OCI-LY7 (cell line): ENCODE data around the gene MXRA8. TPM values are rescaled to one million over a fixed set of nuclear protein-coding genes. Genes with fewer than 3 reads are reported as not detected.
A peak's percentile ranks its signal among the peaks of the same experiment; 100 is the strongest.

Source experiments
- BruUV-seq: library from RNA; stranded (reverse); fragments of 400-500 nt; replicated peaks from 2 replicates; lab custom pipeline; 2021; lab: Mats Ljungman, UMichigan
- CTCF ChIA-PET: fragments of 300-600 bp; sonication (Branson Sonifier 250); formaldehyde crosslinking; loops from one replicate; lab custom pipeline; 2022; ENCODE audit warnings: antibody characterized with exemption; ENCODE audit not compliant: unreplicated experiment; lab: Charles Lee
- POLR2A ChIA-PET: fragments of 300-600 bp; sonication (Branson Sonifier 250); formaldehyde crosslinking; loops from one replicate; lab custom pipeline; 2022; ENCODE audit warnings: antibody characterized with exemption; lab: Charles Lee
- DNase-seq: peaks from one replicate; pipeline ENCODE4 v3.0.0-alpha.2; 2015; ENCODE audit warnings: low spot score
- H2AFZ ChIP-seq: fragments of 200-600 bp; sonication (generic), shearing (Covaris generic); 2 replicates; pipeline ENCODE4 v1.6.1; 2014; ENCODE audit warnings: mild to moderate bottlenecking, antibody characterized with exemption, low read length, moderate library complexity
- H3K27ac ChIP-seq: fragments of 200-600 bp; sonication (generic); 2 replicates; pipeline ENCODE4 v1.5.1; 2014; ENCODE audit warnings: mixed run types, low read depth, mild to moderate bottlenecking, moderate library complexity, low read length, inconsistent platforms; ENCODE audit not compliant: poor library complexity, severe bottlenecking
- H3K36me3 ChIP-seq: fragments of 200-600 bp; sonication (generic); 2 replicates; pipeline ENCODE4 v1.6.1; 2014; ENCODE audit warnings: mild to moderate bottlenecking, antibody characterized with exemption, low read length, moderate library complexity, mixed read lengths; ENCODE audit not compliant: insufficient read depth
- H3K4me1 ChIP-seq: fragments of 200-600 bp; sonication (generic); 2 replicates; pipeline ENCODE4 v1.5.1; 2014; ENCODE audit warnings: mild to moderate bottlenecking, low read length; ENCODE audit not compliant: insufficient read depth, poor library complexity, severe bottlenecking
- H3K4me2 ChIP-seq: fragments of 200-600 bp; sonication (generic); 2 replicates; pipeline ENCODE4 v1.6.1; 2014; ENCODE audit warnings: mild to moderate bottlenecking, low read length
- H3K4me3 ChIP-seq: fragments of 200-600 bp; sonication (generic); 2 replicates; pipeline ENCODE4 v1.5.1; 2014; ENCODE audit warnings: mild to moderate bottlenecking, low read depth, low read length; ENCODE audit not compliant: poor library complexity, severe bottlenecking
- H3K79me2 ChIP-seq: fragments of 200-600 bp; sonication (generic); 2 replicates; pipeline ENCODE4 v1.6.1; 2016; ENCODE audit warnings: low read depth, mild to moderate bottlenecking, low read length, moderate library complexity, mixed read lengths; ENCODE audit not compliant: insufficient read depth
- H3K9me2 ChIP-seq: fragments of 200-600 bp; sonication (generic); 2 replicates; pipeline ENCODE4 v1.6.1; 2016; ENCODE audit warnings: mild to moderate bottlenecking, low read length, mixed read lengths; ENCODE audit not compliant: insufficient read depth
- H3K9me3 ChIP-seq: fragments of 200-600 bp; sonication (generic); 2 replicates; pipeline ENCODE4 v1.6.1; 2014; ENCODE audit warnings: mild to moderate bottlenecking, mixed run types, low read length, mixed read lengths
- H4K20me1 ChIP-seq: fragments of 200-600 bp; sonication (generic); 2 replicates; pipeline ENCODE4 v1.6.1; 2014; ENCODE audit warnings: mild to moderate bottlenecking, antibody characterized with exemption, low read length, moderate library complexity, mixed read lengths; ENCODE audit not compliant: insufficient read depth
- CTCF ChIP-seq: fragments of 200-600 bp; sonication (generic); conservative IDR thresholded peaks from 2 replicates; pipeline ENCODE4 v1.5.1; 2014; ENCODE audit warnings: mild to moderate bottlenecking, antibody characterized with exemption, low read length, moderate library complexity, mixed read lengths
- EZH2phosphoT487 ChIP-seq: fragments of 200-600 bp; sonication (generic); IDR thresholded peaks from 2 replicates; pipeline ENCODE4 v1.6.1; 2018; ENCODE audit warnings: low read depth, borderline replicate concordance, mild to moderate bottlenecking, mixed run types, antibody characterized with exemption, low read length, moderate library complexity, mixed read lengths
- intact Hi-C: fragments of 100-400 bp; cut with micrococcal nuclease; formaldehyde crosslinking; loops from one replicate; pipeline ENCODE4 v1.10.0; 2022; ENCODE audit not compliant: unreplicated experiment
- total RNA-seq, 2 experiments: library from RNA; depleted of rRNA in 1 of 2; stranded (reverse); fragments of >200 nt in 1 of 2; shearing (Covaris generic) in 1 of 2; gene quantifications; 2 replicates each; pipeline ENCODE4 v1.2.3, GENCODE V29; 2014 to 2022

MXRA8 gene
- total RNA-seq, 2 experiments from 2014 or later, result not detected

DNA sequence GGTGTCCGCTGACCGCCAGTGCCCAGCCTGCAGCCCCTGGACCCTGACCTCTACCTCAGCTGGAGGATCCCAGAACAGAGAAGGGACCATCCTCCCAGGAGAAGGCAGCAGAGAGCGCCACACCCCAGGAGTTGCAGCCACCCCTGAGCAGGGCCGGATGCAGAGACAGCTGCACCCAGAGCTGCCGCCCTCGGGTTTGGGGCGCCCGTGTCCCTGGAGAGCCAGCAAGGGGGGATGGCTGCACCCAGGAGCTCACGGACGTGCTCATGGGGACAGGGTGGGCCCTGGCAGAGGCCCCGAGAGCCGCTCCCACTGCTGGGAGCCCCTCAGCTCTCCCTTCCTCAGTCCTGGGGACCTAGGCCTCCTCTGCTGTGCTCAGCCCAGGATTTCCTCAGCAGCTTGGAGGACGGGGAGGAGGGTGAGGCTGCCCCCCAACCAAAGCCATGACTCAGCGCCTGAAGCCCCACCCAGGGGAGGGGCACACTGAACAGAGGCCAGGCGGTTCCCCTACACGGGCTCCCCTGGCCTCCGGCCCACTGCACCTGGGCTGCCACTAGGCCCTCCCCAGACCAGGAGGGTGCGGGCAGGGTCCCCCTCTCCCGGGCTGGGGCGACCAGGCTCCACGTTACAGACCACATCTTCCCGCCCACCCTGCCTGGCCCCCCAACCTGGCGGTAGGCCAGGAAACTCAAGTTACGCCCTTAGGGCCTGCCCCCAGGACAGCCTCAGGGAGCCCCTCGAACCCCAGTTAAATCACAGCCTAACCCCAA is 52.9 kb downstream of the MXRA8 start:
- peak overlapping the region; percentile 99 for H3K4me2 ChIP-seq
- H3K79me2 ChIP-seq, result no peaks in the 10 kb centered on the region; the same call in 1 of the 2 replicates
- peaks cover 5% of the 10 kb centered on the region; the same call in 1 of the 2 replicates for H4K20me1 ChIP-seq
- intact Hi-C loops, result loop anchor here (5.0 kb wide), 3 partner anchors 73 to 273 kb away; partner anchors contain the start of genes B3GALT6, C1orf159 and SDF4
- no peaks in the 10 kb centered on the region for H3K9me2 ChIP-seq
- BruUV-seq, result no TSS peak
- H3K9me3 ChIP-seq, result no peaks in the 10 kb centered on the region
- no peak overlapping the region for H2AFZ ChIP-seq
- H3K4me3 ChIP-seq, result peak overlapping the region; percentile 89
- POLR2A ChIA-PET, result interaction anchor here (0.6 kb wide), 1 partner anchor 30 kb away, joined by 3 read pairs; no protein-coding TSS in a partner anchor
- H3K36me3 ChIP-seq, result peaks cover 12% of the 10 kb centered on the region; the same call in 1 of the 2 replicates
- peak; percentile 55 for DNase-seq
- CTCF ChIA-PET, result no interaction called here
- peaks cover 35% of the 10 kb centered on the region for H3K4me1 ChIP-seq
- no peak for TF ChIP-seq EZH2phosphoT487
- no peak for TF ChIP-seq CTCF
- peak overlapping the region; percentile 21 for H3K27ac ChIP-seq

DNA sequence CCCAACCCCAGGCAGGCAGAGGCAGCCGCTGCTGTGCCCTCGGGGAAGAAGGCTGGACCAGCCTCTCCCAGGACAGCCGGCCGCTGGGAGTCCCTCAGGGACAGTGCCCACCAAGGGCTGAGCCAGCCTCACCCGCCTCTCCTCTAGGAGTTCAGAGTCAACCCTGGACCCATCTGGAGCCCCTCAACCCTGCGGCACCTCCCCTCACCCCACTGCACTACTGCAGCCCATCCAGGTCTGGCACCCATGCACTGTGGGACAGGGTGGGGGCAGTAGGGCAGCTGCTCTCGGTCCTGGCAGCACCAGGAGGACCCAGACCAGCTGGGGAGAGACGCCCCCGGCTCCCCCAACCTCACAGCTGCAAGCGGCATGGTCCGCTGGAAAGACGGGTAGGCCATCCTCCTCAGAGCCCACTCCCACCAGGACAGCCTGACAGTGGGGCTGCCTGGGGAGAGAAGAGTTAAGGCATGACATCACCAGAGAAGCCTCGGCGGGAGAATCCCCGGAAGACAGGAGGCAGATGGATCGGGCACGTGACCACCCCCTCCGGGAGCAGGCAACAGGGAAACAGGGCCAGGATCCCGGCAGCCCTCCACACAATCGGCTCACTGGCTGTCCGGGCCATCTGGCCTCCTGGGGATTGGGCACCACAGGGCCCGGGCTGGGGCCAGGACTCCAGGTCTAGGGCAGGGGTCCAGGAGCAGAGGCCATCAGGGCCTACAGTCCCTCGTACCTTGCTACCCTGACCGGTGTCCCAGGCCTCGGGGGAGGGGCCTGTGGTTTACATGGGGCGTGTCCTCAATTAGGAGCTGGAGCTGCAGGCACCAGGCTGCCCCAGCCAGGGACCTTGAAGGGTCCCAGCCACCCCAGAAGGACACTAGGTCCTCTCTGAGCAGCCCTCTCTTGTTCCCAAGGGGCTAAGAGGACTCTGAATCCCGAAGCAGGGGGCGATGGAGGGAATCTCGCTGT is 53.7 kb downstream of the MXRA8 start:
- ChIA-PET CTCF (no interaction called here), POLR2A (interaction anchor here (0.6 kb wide), 1 partner anchor 29 kb away, joined by 3 read pairs; no protein-coding TSS in a partner anchor)
- Histone ChIP-seq H3K27ac (peak overlapping the region; percentile 21), H2AFZ (no peak overlapping the region), H4K20me1 (no peaks in the 10 kb centered on the region), H3K79me2 (no peaks in the 10 kb centered on the region; the same call in 1 of the 2 replicates), H3K4me1 (peaks cover 28% of the 10 kb centered on the region), H3K4me2 (peak overlapping the region; percentile 99), H3K9me2 (no peaks in the 10 kb centered on the region), H3K9me3 (no peaks in the 10 kb centered on the region), H3K4me3 (peak overlapping the region; percentile 89), H3K36me3 (peaks cover 3% of the 10 kb centered on the region; the same call in 1 of the 2 replicates)
- DNase-seq, result no peak
- intact Hi-C loops, result loop anchor here (5.0 kb wide), 3 partner anchors 72 to 272 kb away; partner anchors contain the start of genes B3GALT6, C1orf159 and SDF4
- no peak for TF ChIP-seq CTCF
- no peak for TF ChIP-seq EZH2phosphoT487
- no TSS peak for BruUV-seq
